Measurements from ENCODE around the gene TBC1D9. TPM values are rescaled to one million over a fixed set of nuclear protein-coding genes. Genes with fewer than 3 reads are reported as not detected.

The TBC1D9 gene
- total RNA-seq, 1 experiment from 2014 or later, result 9.5 TPM

DNA sequence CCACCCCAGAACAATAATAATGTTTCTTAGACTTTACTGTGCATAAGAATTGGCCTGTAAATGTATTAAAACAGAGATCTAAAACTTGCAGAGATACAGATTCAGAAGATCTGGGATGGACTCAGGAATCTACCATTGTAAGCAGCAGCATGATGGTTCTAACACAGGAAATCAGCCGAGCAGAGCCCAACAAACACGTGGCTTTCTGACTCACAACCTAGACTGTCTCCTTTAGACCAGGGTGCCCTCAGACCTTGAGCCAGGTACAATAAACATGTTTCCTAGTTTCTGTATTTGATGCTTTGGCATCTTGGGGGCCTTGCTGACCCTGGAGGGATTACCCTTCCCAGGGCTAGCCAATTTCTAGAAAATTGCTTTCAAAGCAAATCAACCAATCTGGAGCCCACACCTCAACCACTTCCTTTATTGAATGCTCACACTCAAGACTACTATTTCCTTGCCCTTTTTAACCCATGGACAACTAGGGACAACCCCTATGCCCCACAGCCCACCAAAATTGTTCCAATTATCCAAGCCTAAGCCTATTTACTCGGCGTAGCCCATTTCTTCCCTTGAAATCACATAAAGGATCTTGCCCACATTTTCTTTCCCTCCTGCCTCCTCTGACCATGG lies 80.5 kb downstream of the TBC1D9 start:
- intact Hi-C loops (cut with micrococcal nuclease), result no loop called here
- no peak overlapping the region for H2AFZ ChIP-seq (ENCODE audit: low read depth, low read length, poor library complexity, severe bottlenecking)
- no peaks in the 10 kb centered on the region for H3K4me1 ChIP-seq (ENCODE audit: control insufficient read depth in 1 of 2, insufficient read depth in 2 of 2, low read length in 2 of 2)
- no peak overlapping the region for H3K9ac ChIP-seq (ENCODE audit: low read length)
- no TSS peak for BruUV-seq (replicated peaks)
- H3K79me2 ChIP-seq (ENCODE audit: insufficient read depth, low read length), result no peaks in the 10 kb centered on the region
- ATAC-seq, result no peak
- ChIA-PET CTCF (no interaction called here), POLR2A (no interaction called here), RAD21 (ENCODE audit: low non-redundant PET in 1 of 2, low total read pairs in 2 of 2, uncharacterized antibody in 2 of 2, unreplicated experiment in 2 of 2) (no interaction called here)
- TF ChIP-seq EGR1 (IDR thresholded peaks at IDR 0.05; ENCODE audit: low read depth) (no peak), ZFX (IDR thresholded peaks at IDR 0.05) (no peak), SP1 (IDR thresholded peaks at IDR 0.05; ENCODE audit: low read depth) (no peak), RAD21 (IDR thresholded peaks at IDR 0.05; ENCODE audit: low read depth) (no peak), ZNF274 (IDR thresholded peaks at IDR 0.05; ENCODE audit: low read depth, low read length) (no peak), FOSL1 (IDR thresholded peaks at IDR 0.05; ENCODE audit: low read depth) (no peak), SIN3A (IDR thresholded peaks at IDR 0.05; ENCODE audit: low read depth) (no peak)
- no peaks in the 10 kb centered on the region for H3K9me3 ChIP-seq (ENCODE audit: control insufficient read depth in 1 of 2, insufficient read depth in 1 of 2, low read depth in 1 of 2, low read length in 2 of 2)
- H3K27me3 ChIP-seq (ENCODE audit: insufficient read depth, low read length), result no peaks in the 10 kb centered on the region
- H3K9me2 ChIP-seq (ENCODE audit: insufficient read depth), result no peaks in the 10 kb centered on the region
- no peak overlapping the region for H3K4me3 ChIP-seq (replicated peaks in 1 of 2; ENCODE audit: low read depth in 1 of 2, low read length in 2 of 2)
- no peak overlapping the region for H3K4me2 ChIP-seq (ENCODE audit: low read length)
- no peak overlapping the region for H3K27ac ChIP-seq (ENCODE audit: low read depth, low read length)
- no peaks in the 10 kb centered on the region for H4K20me1 ChIP-seq (ENCODE audit: insufficient read depth)
- no peaks in the 10 kb centered on the region for H3K36me3 ChIP-seq (ENCODE audit: control insufficient read depth in 1 of 2, insufficient read depth in 2 of 2, low read length in 2 of 2)
- no peak for DNase-seq (ENCODE audit: low read depth, low spot score)

DNA sequence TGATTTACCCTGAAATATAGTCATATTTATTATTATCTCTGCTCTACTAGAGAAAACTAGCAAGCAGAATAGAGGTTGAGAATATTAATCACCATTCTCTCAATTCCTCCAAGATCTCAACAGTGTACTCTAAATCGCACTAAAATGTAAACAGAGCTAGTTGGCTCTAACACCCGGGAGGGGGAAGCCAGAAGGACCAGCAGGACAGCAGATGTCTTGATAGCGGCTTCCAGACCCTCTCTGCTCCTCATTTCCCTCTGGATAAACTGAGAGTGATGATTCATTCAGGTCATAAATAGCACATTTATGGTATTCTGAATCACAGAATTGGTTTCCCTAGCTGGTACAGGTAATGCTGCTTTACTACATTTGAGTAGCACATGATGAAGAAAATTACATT lies 82.5 kb downstream of the TBC1D9 start:
- Histone ChIP-seq H3K9me2 (ENCODE audit: insufficient read depth) (no peaks in the 10 kb centered on the region), H3K4me2 (ENCODE audit: low read length) (no peak overlapping the region), H3K9ac (ENCODE audit: low read length) (no peak overlapping the region), H3K9me3 (ENCODE audit: control insufficient read depth in 1 of 2, insufficient read depth in 1 of 2, low read depth in 1 of 2, low read length in 2 of 2) (no peaks in the 10 kb centered on the region), H3K4me3 (replicated peaks in 1 of 2; ENCODE audit: low read depth in 1 of 2, low read length in 2 of 2) (no peak overlapping the region), H3K36me3 (ENCODE audit: control insufficient read depth in 1 of 2, insufficient read depth in 2 of 2, low read length in 2 of 2) (no peaks in the 10 kb centered on the region), H3K4me1 (ENCODE audit: control insufficient read depth in 1 of 2, insufficient read depth in 2 of 2, low read length in 2 of 2) (no peaks in the 10 kb centered on the region), H4K20me1 (ENCODE audit: insufficient read depth) (no peaks in the 10 kb centered on the region), H3K27me3 (ENCODE audit: insufficient read depth, low read length) (no peaks in the 10 kb centered on the region), H2AFZ (ENCODE audit: low read depth, low read length, poor library complexity, severe bottlenecking) (no peak overlapping the region), H3K27ac (ENCODE audit: low read depth, low read length) (no peak overlapping the region), H3K79me2 (ENCODE audit: insufficient read depth, low read length) (no peaks in the 10 kb centered on the region)
- ChIA-PET CTCF (no interaction called here), RAD21 (ENCODE audit: low non-redundant PET in 1 of 2, low total read pairs in 2 of 2, uncharacterized antibody in 2 of 2, unreplicated experiment in 2 of 2) (no interaction called here), POLR2A (interaction anchor here (0.5 kb wide), 1 partner anchor 201 kb away, joined by 3 read pairs; no protein-coding TSS in a partner anchor)
- no peak for ATAC-seq
- BruUV-seq (replicated peaks), result no TSS peak
- intact Hi-C loops (cut with micrococcal nuclease), result no loop called here
- no peak for DNase-seq (ENCODE audit: low read depth, low spot score)
- TF ChIP-seq POLR2A (IDR thresholded peaks at IDR 0.05; ENCODE audit: borderline replicate concordance, extremely low read depth, insufficient read depth, insufficient read length) (no peak), REST (IDR thresholded peaks at IDR 0.05; ENCODE audit: low read depth) (no peak), ELF1 (IDR thresholded peaks at IDR 0.05; ENCODE audit: borderline replicate concordance, low read depth) (no peak), CBX3 (IDR thresholded peaks at IDR 0.05; ENCODE audit: low read depth) (no peak), POLR2AphosphoS5 (IDR thresholded peaks at IDR 0.05; ENCODE audit: low read depth, low read length) (no peak), FOSL1 (IDR thresholded peaks at IDR 0.05; ENCODE audit: low read depth) (no peak), ZBTB33 (IDR thresholded peaks at IDR 0.05; ENCODE audit: extremely low read depth, insufficient replicate concordance, low read length) (no peak), JUND (IDR thresholded peaks at IDR 0.05) (no peak), EZH2 (IDR thresholded peaks at IDR 0.05) (no peak)
- TF ChIP-seq, protein P1, sequence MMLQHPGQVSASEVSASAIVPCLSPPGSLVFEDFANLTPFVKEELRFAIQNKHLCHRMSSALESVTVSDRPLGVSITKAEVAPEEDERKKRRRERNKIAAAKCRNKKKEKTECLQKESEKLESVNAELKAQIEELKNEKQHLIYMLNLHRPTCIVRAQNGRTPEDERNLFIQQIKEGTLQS (IDR thresholded peaks at IDR 0.05), result no peak
- TF ChIP-seq, protein P2, sequence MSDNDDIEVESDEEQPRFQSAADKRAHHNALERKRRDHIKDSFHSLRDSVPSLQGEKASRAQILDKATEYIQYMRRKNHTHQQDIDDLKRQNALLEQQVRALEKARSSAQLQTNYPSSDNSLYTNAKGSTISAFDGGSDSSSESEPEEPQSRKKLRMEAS (IDR thresholded peaks at IDR 0.05), result no peak
